ENCODE measurements around the gene PACRG. TPM values are rescaled to one million over a fixed set of nuclear protein-coding genes. Genes with fewer than 3 reads are reported as not detected.

PACRG gene
- total RNA-seq, 4 donors from 2014 or later: 0.29 to 1.6 (median 0.61) TPM

- H3K27ac ChIP-seq: no peak overlapping the region
- H3K4me3 ChIP-seq: no peak overlapping the region
- no peaks in the 10 kb centered on the region for H3K36me3 ChIP-seq
- no peaks in the 10 kb centered on the region for H3K4me1 ChIP-seq
- DNase-seq (no peak), ATAC-seq (no peak)
- intact Hi-C loops (cut with DNase I; ENCODE audit: low total_unique reads) (no loop called here), in situ Hi-C loops (cut with MboI; ENCODE audit: low sequenced_read_pairs in 4 of 4) (no loop called here)
- no peaks in the 10 kb centered on the region for H3K27me3 ChIP-seq
- no peaks in the 10 kb centered on the region for H3K9me3 ChIP-seq
- TF ChIP-seq POLR2A (IDR thresholded peaks at IDR 0.05) (no peak), CTCF (IDR thresholded peaks at IDR 0.05 in 4 of 5, conservative IDR thresholded peaks at IDR 0.05 in 1 of 5) (no peak)
Observed at GRCh38 chr6:163239572-163240340, 512.0 kb downstream of the PACRG start.

GRCh38 chr6:163240556-163240955, 512.8 kb downstream of the PACRG start:
- H3K36me3 ChIP-seq: no peaks in the 10 kb centered on the region
- no peaks in the 10 kb centered on the region for H3K9me3 ChIP-seq
- TF ChIP-seq CTCF (IDR thresholded peaks at IDR 0.05 in 4 of 5, conservative IDR thresholded peaks at IDR 0.05 in 1 of 5): no peak
- no peak for TF ChIP-seq POLR2A (IDR thresholded peaks at IDR 0.05)
- H3K27me3 ChIP-seq: no peaks in the 10 kb centered on the region
- ATAC-seq: no peak
- DNase-seq: no peak
- H3K4me3 ChIP-seq: no peak overlapping the region
- no peak overlapping the region for H3K27ac ChIP-seq
- intact Hi-C loops (cut with DNase I; ENCODE audit: low total_unique reads) (no loop called here), in situ Hi-C loops (cut with MboI; ENCODE audit: low sequenced_read_pairs in 4 of 4) (no loop called here)
- H3K4me1 ChIP-seq: no peaks in the 10 kb centered on the region

- no peak overlapping the region for H3K4me3 ChIP-seq
- no peaks in the 10 kb centered on the region for H3K4me1 ChIP-seq
- DNase-seq (no peak), ATAC-seq (no peak)
- in situ Hi-C loops (cut with MboI; ENCODE audit: low sequenced_read_pairs in 4 of 4) (no loop called here), intact Hi-C loops (cut with DNase I; ENCODE audit: low total_unique reads) (no loop called here)
- TF ChIP-seq POLR2A (IDR thresholded peaks at IDR 0.05): no peak
- TF ChIP-seq CTCF (IDR thresholded peaks at IDR 0.05 in 4 of 5, conservative IDR thresholded peaks at IDR 0.05 in 1 of 5): no peak
- no peak overlapping the region for H3K27ac ChIP-seq
- H3K27me3 ChIP-seq: no peaks in the 10 kb centered on the region
- H3K36me3 ChIP-seq: no peaks in the 10 kb centered on the region
- no peaks in the 10 kb centered on the region for H3K9me3 ChIP-seq
Observed at GRCh38 chr6:163241683-163242082, 513.9 kb downstream of the PACRG start.

GRCh38 chr6:163243083-163243482, 515.3 kb downstream of the PACRG start:
- in situ Hi-C loops (cut with MboI; ENCODE audit: low sequenced_read_pairs in 4 of 4) (no loop called here), intact Hi-C loops (cut with DNase I; ENCODE audit: low total_unique reads) (no loop called here)
- Histone ChIP-seq H3K9me3 (no peaks in the 10 kb centered on the region), H3K36me3 (no peaks in the 10 kb centered on the region), H3K27me3 (no peaks in the 10 kb centered on the region), H3K27ac (no peak overlapping the region), H3K4me3 (no peak overlapping the region), H3K4me1 (no peaks in the 10 kb centered on the region)
- no peak for DNase-seq
- TF ChIP-seq POLR2A (IDR thresholded peaks at IDR 0.05) (no peak), CTCF (IDR thresholded peaks at IDR 0.05 in 4 of 5, conservative IDR thresholded peaks at IDR 0.05 in 1 of 5) (no peak)
- no peak for ATAC-seq

Measured in gastrocnemius medialis (tissue), 4 donors.